GM10266 (cell line): ENCODE measurements around the gene ITM2C.

Experiments
- DNase-seq: peaks from one replicate; pipeline ENCODE4 v3.0.0; 2012; ENCODE audit errors: extremely low spot score
- CTCF ChIP-seq: IDR thresholded peaks from 2 replicates; pipeline ENCODE4 v1.5.1; 2012; ENCODE audit warnings: mild to moderate bottlenecking, low read depth; ENCODE audit not compliant: control insufficient read depth, insufficient read depth; ENCODE audit errors: missing control alignments

The ITM2C gene

GRCh38 chr2:230910546-230911177 is 45.9 kb downstream of the ITM2C start:
- no peak for DNase-seq
- TF ChIP-seq CTCF: no peak

DNA sequence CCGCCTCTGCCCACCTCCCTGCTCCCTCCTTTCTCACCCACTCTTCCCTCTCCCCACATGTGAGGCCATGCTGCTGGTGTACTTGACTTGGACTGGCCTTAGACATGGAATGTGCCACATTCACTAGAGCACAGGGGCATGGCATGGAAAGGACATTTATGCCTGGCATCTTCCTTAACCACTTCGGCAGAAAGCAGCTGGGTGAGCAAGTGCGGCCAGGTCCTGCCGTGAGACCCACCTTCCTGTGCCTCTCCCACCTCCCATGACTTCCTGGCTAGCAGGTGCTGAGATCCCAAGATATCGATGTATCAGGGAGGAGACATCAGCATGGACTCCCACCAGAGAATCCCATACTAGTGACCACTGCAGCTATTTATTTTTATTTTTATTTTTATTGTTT is 47.3 kb downstream of the ITM2C start:
- TF ChIP-seq CTCF: no peak
- no peak for DNase-seq

DNA sequence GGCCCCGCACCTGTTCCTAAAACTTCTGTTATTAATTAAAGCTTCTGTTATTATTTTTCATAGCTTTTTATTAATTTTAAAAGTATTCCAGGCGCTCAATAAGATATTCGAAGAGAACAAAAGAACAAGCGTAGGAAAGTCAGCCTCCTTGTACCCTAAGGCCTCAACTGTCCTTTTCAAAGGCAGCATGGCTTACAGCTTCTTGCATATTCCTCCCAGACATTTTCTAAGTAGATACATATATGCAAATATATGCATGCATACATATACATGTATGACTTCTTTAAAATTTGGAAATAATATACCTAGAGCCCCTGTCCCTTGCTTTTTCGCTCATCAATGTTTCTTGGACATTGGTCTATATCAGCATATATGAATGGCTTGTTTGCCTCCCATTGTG is 48.0 kb downstream of the ITM2C start:
- DNase-seq: no peak
- no peak for TF ChIP-seq CTCF

DNA sequence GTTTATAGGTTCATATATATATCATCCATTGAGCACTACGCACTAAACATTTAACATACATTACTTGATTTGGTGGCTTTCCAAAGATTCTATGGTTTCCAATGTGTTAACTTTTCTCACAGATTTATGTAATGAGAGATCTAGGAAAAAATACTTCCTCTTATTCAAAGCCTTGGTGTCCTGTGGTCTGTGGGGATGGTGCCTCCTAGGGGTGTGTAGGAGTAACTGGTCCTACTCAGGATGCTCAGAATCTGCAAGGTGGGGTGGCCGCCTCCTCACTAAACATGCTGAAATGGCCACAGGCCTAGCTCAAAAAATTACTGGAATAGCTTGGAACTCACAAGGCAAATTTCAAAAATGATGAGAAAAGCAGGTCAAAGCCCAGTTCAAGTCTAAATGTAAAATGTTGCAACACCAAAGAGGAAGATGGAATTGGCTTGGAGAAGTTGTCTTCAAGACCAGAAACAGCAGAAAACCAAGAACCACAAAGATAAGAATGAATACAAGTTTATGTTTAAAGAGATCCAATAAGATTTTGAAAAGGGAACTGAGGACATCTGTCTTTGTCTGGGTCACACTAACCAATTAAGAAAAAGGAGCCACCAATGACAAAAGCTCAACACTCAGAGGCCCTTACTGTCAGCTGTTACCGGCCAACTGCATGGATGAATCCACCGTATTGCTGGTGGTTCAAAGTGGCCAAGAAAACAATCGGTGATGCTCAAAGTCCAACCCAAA is 48.8 kb downstream of the ITM2C start:
- DNase-seq: peak; percentile 43
- TF ChIP-seq CTCF: peak; percentile 59

DNA sequence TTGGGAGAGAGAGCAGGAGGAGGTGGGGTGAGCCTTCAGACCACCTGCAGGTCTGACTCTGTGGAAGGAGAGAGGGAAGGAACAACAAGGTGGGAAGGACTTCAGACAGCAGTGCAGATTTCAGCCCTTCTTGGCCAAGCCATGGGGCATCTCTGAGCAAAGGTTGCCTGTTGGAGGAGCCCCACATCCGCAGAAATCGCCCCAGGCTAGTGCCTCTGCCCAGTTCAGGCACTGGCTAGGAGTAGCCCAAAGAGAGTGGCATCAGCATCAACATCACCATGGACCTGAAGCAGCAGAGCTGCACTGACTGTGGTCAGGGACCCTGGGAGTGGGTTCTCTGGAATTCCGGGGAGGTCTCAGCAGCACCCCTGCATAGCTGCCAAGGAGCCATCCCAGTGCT is 50.1 kb downstream of the ITM2C start:
- DNase-seq: no peak
- no peak for TF ChIP-seq CTCF

DNA sequence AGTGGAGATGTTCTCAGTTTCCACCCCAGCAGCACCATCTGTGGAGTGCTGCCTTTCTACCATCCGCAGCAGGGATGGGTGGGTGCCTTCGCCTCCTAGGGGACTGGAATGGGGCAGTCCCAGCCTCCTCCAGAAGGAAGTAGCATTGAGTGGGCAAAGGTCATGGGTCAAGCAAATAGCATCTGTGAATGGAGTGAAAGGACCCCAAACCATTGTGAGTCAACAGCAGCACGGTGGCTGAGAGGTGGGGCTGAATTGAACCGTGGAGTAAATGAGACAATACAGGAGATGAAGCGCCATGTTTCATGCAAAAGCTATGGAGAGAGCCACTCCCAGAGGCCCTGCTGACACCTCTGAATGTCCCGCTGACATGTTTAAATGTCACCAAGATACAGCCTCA is 50.6 kb downstream of the ITM2C start:
- no peak for DNase-seq
- TF ChIP-seq CTCF: no peak

GRCh38 chr2:230916218-230916617 is 51.5 kb downstream of the ITM2C start:
- TF ChIP-seq CTCF: no peak
- no peak for DNase-seq
